GM18511 (cell line): ENCODE measurements around the gene DDAH1.
A peak's percentile ranks its signal among the peaks of the same experiment; 100 is the strongest.

Experiments
- ATAC-seq: cut with Tn5 transposase; IDR thresholded peaks from one replicate; pipeline ENCODE4 v1.9.1; 2021; ENCODE audit warnings: mild to moderate bottlenecking, moderate library complexity; ENCODE audit not compliant: unreplicated experiment

DDAH1 gene

GRCh38 chr1:85279458-85280080 is 185.4 kb downstream of the DDAH1 start:
- ATAC-seq, result no peak

GRCh38 chr1:85278853-85279314 is 186.1 kb downstream of the DDAH1 start:
- no peak for ATAC-seq

GRCh38 chr1:85277802-85278201 is 187.2 kb downstream of the DDAH1 start:
- ATAC-seq, result no peak

GRCh38 chr1:85276978-85277639 is 187.8 kb downstream of the DDAH1 start:
- ATAC-seq, result no peak

GRCh38 chr1:85276215-85276977 is 188.6 kb downstream of the DDAH1 start, which contains the start of gene BCL10:
TSS of gene BCL10 (minus strand) at chr1:85276632. CDS start at chr1:85276352, 280 bp downstream.
- peak; percentile 96 for ATAC-seq

- ATAC-seq, result peak; percentile 14
Observed at GRCh38 chr1:85275701-85276214, 189.2 kb downstream of the DDAH1 start.

- no peak for ATAC-seq
Observed at GRCh38 chr1:85274969-85275453, 189.9 kb downstream of the DDAH1 start.

GRCh38 chr1:85273397-85273796 is 191.6 kb downstream of the DDAH1 start:
- no peak for ATAC-seq

- no peak for ATAC-seq
Observed at GRCh38 chr1:85268801-85269585, 196.0 kb downstream of the DDAH1 start.
